Neural cell (in vitro differentiated cells): Measurements from ENCODE around the gene DPM2. TPM values are rescaled to one million over a fixed set of nuclear protein-coding genes. Genes with fewer than 3 reads are reported as not detected.

ENCODE experiments used
- H2AFZ ChIP-seq: fragments of 200-600, 300-800 bp; sonication (generic), shearing (Covaris generic); 2 replicates; pipeline ENCODE4 v1.6.0; 2014; ENCODE audit warnings: low read depth, mild to moderate bottlenecking, antibody characterized with exemption, low read length, moderate library complexity
- H3F3A ChIP-seq: fragments of 200-600 bp; shearing (Covaris generic); 2 replicates; pipeline ENCODE4 v1.6.1; 2016; ENCODE audit warnings: mild to moderate bottlenecking, moderate library complexity, mixed read lengths, antibody characterized with exemption, low read length; ENCODE audit not compliant: insufficient read depth, poor library complexity, severe bottlenecking
- H3K27ac ChIP-seq: fragments of 200-600, 300-800 bp; sonication (generic), shearing (Covaris generic); 2 replicates; pipeline ENCODE4 v1.5.1; 2014; ENCODE audit warnings: mild to moderate bottlenecking, low read length, moderate library complexity
- H3K27me3 ChIP-seq: fragments of 300-800, 200-600 bp; sonication (generic), shearing (Covaris generic); 2 replicates; pipeline ENCODE4 v1.6.0; 2014; ENCODE audit warnings: mild to moderate bottlenecking, low read depth, low read length, moderate library complexity; ENCODE audit not compliant: insufficient read depth
- H3K36me3 ChIP-seq: fragments of 300-800, 200-600 bp; sonication (generic), shearing (Covaris generic); 2 replicates; pipeline ENCODE4 v1.5.1; 2014; ENCODE audit warnings: mild to moderate bottlenecking, antibody characterized with exemption, low read length, moderate library complexity; ENCODE audit not compliant: insufficient read depth
- H3K4me2 ChIP-seq: fragments of 300-800, 200-600 bp; sonication (generic), shearing (Covaris generic); 2 replicates; pipeline ENCODE4 v1.6.0; 2014; ENCODE audit warnings: mild to moderate bottlenecking, low read length
- H3K4me3 ChIP-seq: fragments of 300-800, 200-600 bp; sonication (generic), shearing (Covaris generic); 2 replicates; pipeline ENCODE4 v1.5.1; 2014; ENCODE audit warnings: mild to moderate bottlenecking, low read length, moderate library complexity
- H3K79me2 ChIP-seq: fragments of 200-600 bp; shearing (Covaris generic); replicated peaks from 2 replicates; pipeline ENCODE4 v1.6.0; 2014; ENCODE audit warnings: mild to moderate bottlenecking, low read length, moderate library complexity; ENCODE audit not compliant: insufficient read depth
- H3K9ac ChIP-seq: fragments of 300-800, 200-600 bp; sonication (generic), shearing (Covaris generic); 2 replicates; pipeline ENCODE4 v1.6.1; 2016; ENCODE audit warnings: mild to moderate bottlenecking, low read length, mixed read lengths
- H3K9me2 ChIP-seq: fragments of 200-600 bp; shearing (Covaris generic); 2 replicates; pipeline ENCODE4 v1.6.1; 2016; ENCODE audit warnings: mild to moderate bottlenecking, low read length, mixed read lengths; ENCODE audit not compliant: insufficient read depth
- H3K9me3 ChIP-seq: fragments of 200-600, 300-800 bp; sonication (generic), shearing (Covaris generic); 2 replicates; pipeline ENCODE4 v1.6.1; 2016; ENCODE audit warnings: mild to moderate bottlenecking, mixed run types, low read length, moderate library complexity, mixed read lengths
- H4K20me1 ChIP-seq: fragments of 200-600 bp; shearing (Covaris generic); 2 replicates; pipeline ENCODE4 v1.6.1; 2016; ENCODE audit warnings: mild to moderate bottlenecking, mixed run types; ENCODE audit not compliant: insufficient read depth
- CTCF ChIP-seq: fragments of 450-650 bp; IDR thresholded peaks from 2 replicates; pipeline ENCODE4 v1.5.1; 2014; ENCODE audit warnings: antibody characterized with exemption, mild to moderate bottlenecking, moderate library complexity; ENCODE audit not compliant: poor library complexity, severe bottlenecking
- EP300 ChIP-seq: fragments of 450-650 bp; conservative IDR thresholded peaks from 2 replicates; pipeline ENCODE4 v1.6.1; 2014; ENCODE audit warnings: antibody characterized with exemption, mild to moderate bottlenecking, moderate library complexity; ENCODE audit not compliant: poor library complexity, severe bottlenecking
- EZH2 ChIP-seq: fragments of 200-600, 300-800 bp; shearing (Covaris generic), sonication (generic); IDR thresholded peaks from 2 replicates; pipeline ENCODE4 v1.6.1; 2014; ENCODE audit warnings: antibody characterized with exemption, low read length, borderline replicate concordance, mild to moderate bottlenecking; ENCODE audit not compliant: insufficient read depth, poor library complexity, severe bottlenecking
- MXI1 ChIP-seq: fragments of 450-650 bp; conservative IDR thresholded peaks from 2 replicates; pipeline ENCODE4 v1.6.1; 2014; ENCODE audit warnings: antibody characterized with exemption, mild to moderate bottlenecking; ENCODE audit not compliant: poor library complexity, severe bottlenecking
- POLR2AphosphoS5 ChIP-seq: IDR thresholded peaks from 2 replicates; pipeline ENCODE4 v1.6.1; 2012
- RAD21 ChIP-seq: fragments of 450-650 bp; conservative IDR thresholded peaks from 2 replicates; pipeline ENCODE4 v1.6.1; 2014; ENCODE audit warnings: antibody characterized with exemption, mild to moderate bottlenecking, moderate library complexity
- REST ChIP-seq: IDR thresholded peaks from 2 replicates; pipeline ENCODE4 v1.6.1; 2012; ENCODE audit warnings: borderline replicate concordance
- SMC3 ChIP-seq: fragments of 450-650 bp; conservative IDR thresholded peaks from 2 replicates; pipeline ENCODE4 v1.6.1; 2014; ENCODE audit warnings: antibody characterized with exemption, mild to moderate bottlenecking, moderate library complexity; ENCODE audit not compliant: poor library complexity
- TAF1 ChIP-seq: IDR thresholded peaks from 2 replicates; pipeline ENCODE4 v1.6.1; 2012; ENCODE audit warnings: low read depth
- polyA plus RNA-seq: library from polyadenylated mRNA; depleted of rRNA; stranded (reverse); fragments of >200 nt; gene quantifications from 2 replicates; pipeline ENCODE4 v1.2.3, GENCODE V29; 2014

The DPM2 gene
- polyA plus RNA-seq, 1 donor from 2014 or later = 30.5 TPM

GRCh38 chr9:127943011-127943662, 5.5 kb upstream of the DPM2 start:
- TF ChIP-seq CTCF (peak; percentile 20), EP300 (no peak)
- no peak overlapping the region for H3K4me2 ChIP-seq
- H3K9me2 ChIP-seq = no peaks in the 10 kb centered on the region
- no peaks in the 10 kb centered on the region for H3K27me3 ChIP-seq
- no peak overlapping the region for H3K9ac ChIP-seq
- no peaks in the 10 kb centered on the region for H3K79me2 ChIP-seq
- no peaks in the 10 kb centered on the region for H3F3A ChIP-seq
- no peaks in the 10 kb centered on the region for H4K20me1 ChIP-seq
- H3K4me3 ChIP-seq = no peak overlapping the region
- H3K27ac ChIP-seq = no peak overlapping the region
- no peaks in the 10 kb centered on the region for H3K9me3 ChIP-seq
- H3K36me3 ChIP-seq = no peaks in the 10 kb centered on the region
- H2AFZ ChIP-seq = no peak overlapping the region

GRCh38 chr9:127942216-127943010, 4.8 kb upstream of the DPM2 start:
- Histone ChIP-seq H3F3A (no peaks in the 10 kb centered on the region), H3K9me2 (no peaks in the 10 kb centered on the region), H3K27ac (no peak overlapping the region), H3K4me2 (no peak overlapping the region), H3K27me3 (no peaks in the 10 kb centered on the region), H3K36me3 (no peaks in the 10 kb centered on the region), H3K79me2 (no peaks in the 10 kb centered on the region), H2AFZ (no peak overlapping the region), H3K4me3 (no peak overlapping the region), H4K20me1 (no peaks in the 10 kb centered on the region), H3K9ac (no peak overlapping the region), H3K9me3 (no peaks in the 10 kb centered on the region)
- no peak for TF ChIP-seq TAF1
- no peak for TF ChIP-seq EP300
- TF ChIP-seq POLR2AphosphoS5 = no peak
- TF ChIP-seq RAD21 = peak; percentile 53
- peak; percentile 77 for TF ChIP-seq CTCF
- no peak for TF ChIP-seq MXI1
- TF ChIP-seq EZH2 = no peak
- peak; percentile 68 for TF ChIP-seq SMC3
- no peak for TF ChIP-seq REST
